CD4-positive, alpha-beta T cell (primary cell): ENCODE data around the gene PYY. TPM values are rescaled to one million over a fixed set of nuclear protein-coding genes. Genes with fewer than 3 reads are reported as not detected.

Experiments
- ATAC-seq: fragments of 200-7000 bp; cut with Tn5 transposase; one replicate; pipeline ENCODE4 v1.10.0; 2022; ENCODE audit warnings: mild to moderate bottlenecking; ENCODE audit not compliant: poor library complexity
- CTCF ChIA-PET: fragments of 350-600 bp; sonication (Branson Sonifier 250); formaldehyde crosslinking; loops from one replicate; lab custom pipeline; 2021; ENCODE audit warnings: antibody characterized with exemption, inconsistent platforms; lab: Charles Lee
- POLR2A ChIA-PET: fragments of 350-600 bp; sonication (Branson Sonifier 250); formaldehyde crosslinking; loops from one replicate; lab custom pipeline; 2021; ENCODE audit warnings: antibody characterized with exemption, inconsistent platforms; lab: Charles Lee
- DNase-seq, 14 experiments: peaks; one replicate each; pipeline ENCODE4 v3.0.0-alpha.2; 2013 to 2020; ENCODE audit warnings: mixed read lengths in 2 of 14
- H3K27ac ChIP-seq, 2 donors: one replicate each; pipeline versions ENCODE4 v1.5.1 to v1.7.0; 2013; ENCODE audit warnings: low read length in 2 of 2, low read depth in 1 of 2, mild to moderate bottlenecking in 1 of 2
- H3K27me3 ChIP-seq, 2 experiments: 1 replicate in 1 of 2; 2 replicates in 1 of 2; pipeline versions ENCODE4 v1.6.1 to v1.7.0; 2013; ENCODE audit warnings: low read length in 2 of 2, control low read depth in 1 of 2, mild to moderate bottlenecking in 1 of 2, moderate library complexity in 1 of 2; ENCODE audit not compliant: insufficient read depth in 2 of 2, control insufficient read depth in 1 of 2
- H3K36me3 ChIP-seq: one replicate; pipeline ENCODE4 v1.6.1; 2013; ENCODE audit warnings: low read length, control low read depth; ENCODE audit not compliant: insufficient read depth
- H3K4me1 ChIP-seq: one replicate; pipeline ENCODE4 v1.6.1; 2013; ENCODE audit warnings: low read length, control low read depth; ENCODE audit not compliant: insufficient read depth
- H3K4me3 ChIP-seq: one replicate; pipeline ENCODE4 v1.5.1; 2013; ENCODE audit warnings: mild to moderate bottlenecking, low read length, moderate library complexity
- H3K9me3 ChIP-seq, 2 experiments: 1 replicate in 1 of 2; 2 replicates in 1 of 2; pipeline versions ENCODE4 v1.6.1 to v1.7.0; 2013; ENCODE audit warnings: low read length in 2 of 2, mild to moderate bottlenecking in 2 of 2, control low read depth in 1 of 2, moderate library complexity in 1 of 2; ENCODE audit not compliant: control insufficient read depth in 1 of 2, insufficient read depth in 1 of 2
- H3K27ac Mint-ChIP-seq: one replicate; pipeline ENCODE4 v1.8.0; 2020; ENCODE audit warnings: mixed read lengths
- H3K27me3 Mint-ChIP-seq: one replicate; pipeline ENCODE4 v1.8.0; 2021; ENCODE audit warnings: mixed read lengths
- H3K36me3 Mint-ChIP-seq: one replicate; pipeline ENCODE4 v1.8.0; 2021; ENCODE audit warnings: low read depth, mixed read lengths
- H3K4me1 Mint-ChIP-seq: one replicate; pipeline ENCODE4 v1.8.0; 2021; ENCODE audit warnings: low read depth, mixed read lengths
- H3K4me3 Mint-ChIP-seq: one replicate; pipeline ENCODE4 v1.8.0; 2020; ENCODE audit warnings: mild to moderate bottlenecking, mixed read lengths
- H3K9me3 Mint-ChIP-seq: one replicate; pipeline ENCODE4 v1.8.0; 2020; ENCODE audit warnings: mixed read lengths
- intact Hi-C, 2 experiments: fragments of 100-400 bp; cut with DNase I in 1 of 2; cut with micrococcal nuclease in 1 of 2; formaldehyde crosslinking; loops; one replicate each; pipeline versions ENCODE4 v1.15.1 to v1.9.0; 2023 to 2025; cut with DNase I, micrococcal nuclease
- total RNA-seq, 174 experiments: library from RNA in 2 of 174; stranded (reverse) in 2 of 174; gene quantifications; one replicate each; pipeline ENCODE4 v1.2.3 and lab custom pipeline; 2021 to 2026
- TF ChIP-seq, protein P1 (sequence below): fragments of 200-600 bp; IDR thresholded peaks from one replicate; pipeline ENCODE4 v1.8.0; 2022; ENCODE audit warnings: antibody characterized with exemption, mild to moderate bottlenecking

PYY gene
- total RNA-seq, 2 experiments from 2014 or later, result not detected

- H3K27ac Mint-ChIP-seq, result no peak overlapping the region
These were observed 38.2 kb downstream of the PYY start for GRCh38 chr17:43915559-43915958.

GRCh38 chr17:43914451-43914850 lies 39.3 kb downstream of the PYY start:
- Mint-ChIP-seq H3K36me3 (no peaks in the 10 kb centered on the region), H3K4me1 (peaks cover 18% of the 10 kb centered on the region), H3K4me3 (no peak overlapping the region), H3K9me3 (no peaks in the 10 kb centered on the region), H3K27ac (no peak overlapping the region), H3K27me3 (no peaks in the 10 kb centered on the region)
- Histone ChIP-seq H3K27ac (no peak overlapping the region), H3K27me3 (no peaks in the 10 kb centered on the region), H3K9me3 (no peaks in the 10 kb centered on the region), H3K36me3 (no peaks in the 10 kb centered on the region), H3K4me3 (no peak overlapping the region), H3K4me1 (peaks cover 20% of the 10 kb centered on the region)
- ATAC-seq, result no peak
- CTCF ChIA-PET, result interaction anchor here (1.0 kb wide), 1 partner anchor 30 kb away, joined by 4 read pairs; no protein-coding TSS in a partner anchor
- no peak for DNase-seq
- intact Hi-C loops, result loop anchor here in 1 of 2 experiments (5.0 to 10.0 kb wide), 2 partner anchors 83 to 130 kb away; no protein-coding TSS in a partner anchor
- POLR2A ChIA-PET, result interaction anchor here (0.6 kb wide), 1 partner anchor 789 kb away, joined by 6 read pairs; the partner anchor contains the start of gene BRCA1
- TF ChIP-seq, protein P1, sequence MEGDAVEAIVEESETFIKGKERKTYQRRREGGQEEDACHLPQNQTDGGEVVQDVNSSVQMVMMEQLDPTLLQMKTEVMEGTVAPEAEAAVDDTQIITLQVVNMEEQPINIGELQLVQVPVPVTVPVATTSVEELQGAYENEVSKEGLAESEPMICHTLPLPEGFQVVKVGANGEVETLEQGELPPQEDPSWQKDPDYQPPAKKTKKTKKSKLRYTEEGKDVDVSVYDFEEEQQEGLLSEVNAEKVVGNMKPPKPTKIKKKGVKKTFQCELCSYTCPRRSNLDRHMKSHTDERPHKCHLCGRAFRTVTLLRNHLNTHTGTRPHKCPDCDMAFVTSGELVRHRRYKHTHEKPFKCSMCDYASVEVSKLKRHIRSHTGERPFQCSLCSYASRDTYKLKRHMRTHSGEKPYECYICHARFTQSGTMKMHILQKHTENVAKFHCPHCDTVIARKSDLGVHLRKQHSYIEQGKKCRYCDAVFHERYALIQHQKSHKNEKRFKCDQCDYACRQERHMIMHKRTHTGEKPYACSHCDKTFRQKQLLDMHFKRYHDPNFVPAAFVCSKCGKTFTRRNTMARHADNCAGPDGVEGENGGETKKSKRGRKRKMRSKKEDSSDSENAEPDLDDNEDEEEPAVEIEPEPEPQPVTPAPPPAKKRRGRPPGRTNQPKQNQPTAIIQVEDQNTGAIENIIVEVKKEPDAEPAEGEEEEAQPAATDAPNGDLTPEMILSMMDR, result no peak

More at GRCh38 chr17:43915559-43915958, 38.2 kb downstream of the PYY start:
- DNase-seq, result no peak
- H3K27ac ChIP-seq, result no peak overlapping the region
- no peaks in the 10 kb centered on the region for H3K27me3 ChIP-seq
- CTCF ChIA-PET, result no interaction called here
- peaks cover 20% of the 10 kb centered on the region for H3K4me1 ChIP-seq
- no peaks in the 10 kb centered on the region for H3K9me3 ChIP-seq
- no peak for ATAC-seq
- no peaks in the 10 kb centered on the region for H3K36me3 ChIP-seq
- intact Hi-C loops, result loop anchor here in 1 of 2 experiments (10.0 kb wide), 1 partner anchor 129 kb away; no protein-coding TSS in a partner anchor
- H3K4me3 ChIP-seq, result no peak overlapping the region
- H3K4me1 Mint-ChIP-seq, result peaks cover 18% of the 10 kb centered on the region
- TF ChIP-seq, protein P1, result no peak
- no peaks in the 10 kb centered on the region for H3K9me3 Mint-ChIP-seq
- H3K36me3 Mint-ChIP-seq, result no peaks in the 10 kb centered on the region
- no peaks in the 10 kb centered on the region for H3K27me3 Mint-ChIP-seq
- POLR2A ChIA-PET, result no interaction called here
- H3K4me3 Mint-ChIP-seq, result peak overlapping the region; percentile 21

DNA sequence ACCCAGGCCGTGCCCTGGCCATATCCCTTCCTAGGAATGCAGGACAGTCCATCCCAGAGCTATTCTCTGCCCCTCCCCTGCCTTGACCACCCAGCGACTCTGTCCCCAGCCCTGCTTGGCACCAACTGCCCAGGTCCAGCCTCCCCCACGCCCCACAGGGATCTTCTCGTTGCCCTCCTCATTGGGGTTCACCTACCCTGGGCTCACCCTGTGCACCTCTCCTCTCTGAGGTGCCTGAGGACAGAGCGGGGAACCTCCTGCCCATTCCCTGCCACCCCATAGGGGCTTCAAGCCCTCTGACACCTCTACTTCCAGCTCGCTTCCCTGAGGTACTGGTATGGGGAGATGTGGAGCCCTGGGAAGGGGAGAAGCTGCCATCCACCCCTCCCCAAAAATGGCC lies 40.2 kb downstream of the PYY start:
- ChIA-PET POLR2A (interaction anchor here (0.6 kb wide), 1 partner anchor 788 kb away, joined by 6 read pairs; the partner anchor contains the start of gene BRCA1), CTCF (interaction anchor here (1.0 kb wide), 1 partner anchor 31 kb away, joined by 4 read pairs; no protein-coding TSS in a partner anchor)
- H3K4me1 ChIP-seq, result peaks cover 19% of the 10 kb centered on the region
- Mint-ChIP-seq H3K4me1 (peaks cover 18% of the 10 kb centered on the region), H3K4me3 (no peak overlapping the region), H3K27ac (no peak overlapping the region), H3K9me3 (no peaks in the 10 kb centered on the region), H3K36me3 (no peaks in the 10 kb centered on the region), H3K27me3 (no peaks in the 10 kb centered on the region)
- intact Hi-C loops, result loop anchor here in 1 of 2 experiments (5.0 to 10.0 kb wide), 2 partner anchors 84 to 131 kb away; no protein-coding TSS in a partner anchor
- H3K4me3 ChIP-seq, result no peak overlapping the region
- H3K9me3 ChIP-seq, result no peaks in the 10 kb centered on the region
- TF ChIP-seq, protein P1, result no peak
- no peak for ATAC-seq
- no peaks in the 10 kb centered on the region for H3K27me3 ChIP-seq
- no peak for DNase-seq
- H3K27ac ChIP-seq, result no peak overlapping the region
- H3K36me3 ChIP-seq, result no peaks in the 10 kb centered on the region
